Prostate gland (tissue), 2 donors: ENCODE results near the gene BBS10.

ENCODE experiments used
- POLR2A ChIP-seq: fragments of 450-650 bp; IDR thresholded peaks from one replicate; pipeline ENCODE4 v1.6.1; 2016; ENCODE audit warnings: antibody characterized with exemption, mild to moderate bottlenecking
- TF ChIP-seq, protein P1 (sequence below), 4 experiments: fragments of 200-600 bp in 2 of 4; fragments of 450-650 bp in 2 of 4; sonication (generic) in 2 of 4; IDR thresholded peaks; 1 replicate in 3 of 4; 2 replicates in 1 of 4; pipeline ENCODE4 v1.5.1; 2016 to 2019; ENCODE audit warnings: antibody characterized with exemption in 4 of 4, mild to moderate bottlenecking in 2 of 4, moderate library complexity in 2 of 4

DNA sequence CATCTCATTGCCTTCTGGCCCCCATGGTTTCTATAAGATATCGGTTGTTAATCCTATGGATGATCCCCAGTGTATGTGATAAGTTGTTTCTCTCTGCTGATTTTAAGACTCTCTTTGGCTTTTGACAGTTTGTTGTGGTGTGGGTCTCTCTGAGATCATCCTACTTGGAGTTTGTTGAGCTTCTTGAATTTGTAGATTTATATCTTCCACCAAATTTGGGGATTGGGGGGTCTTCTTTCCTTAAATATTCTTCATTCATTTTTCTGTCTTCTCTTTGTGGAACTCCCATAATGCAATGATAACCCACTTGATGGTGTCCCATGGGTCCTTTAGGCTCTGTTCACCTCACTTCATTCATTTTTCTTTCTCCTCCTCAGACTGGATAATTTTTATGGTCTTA, 20.0 kb upstream of the BBS10 start:
- TF ChIP-seq POLR2A: no peak
- TF ChIP-seq, protein P1, sequence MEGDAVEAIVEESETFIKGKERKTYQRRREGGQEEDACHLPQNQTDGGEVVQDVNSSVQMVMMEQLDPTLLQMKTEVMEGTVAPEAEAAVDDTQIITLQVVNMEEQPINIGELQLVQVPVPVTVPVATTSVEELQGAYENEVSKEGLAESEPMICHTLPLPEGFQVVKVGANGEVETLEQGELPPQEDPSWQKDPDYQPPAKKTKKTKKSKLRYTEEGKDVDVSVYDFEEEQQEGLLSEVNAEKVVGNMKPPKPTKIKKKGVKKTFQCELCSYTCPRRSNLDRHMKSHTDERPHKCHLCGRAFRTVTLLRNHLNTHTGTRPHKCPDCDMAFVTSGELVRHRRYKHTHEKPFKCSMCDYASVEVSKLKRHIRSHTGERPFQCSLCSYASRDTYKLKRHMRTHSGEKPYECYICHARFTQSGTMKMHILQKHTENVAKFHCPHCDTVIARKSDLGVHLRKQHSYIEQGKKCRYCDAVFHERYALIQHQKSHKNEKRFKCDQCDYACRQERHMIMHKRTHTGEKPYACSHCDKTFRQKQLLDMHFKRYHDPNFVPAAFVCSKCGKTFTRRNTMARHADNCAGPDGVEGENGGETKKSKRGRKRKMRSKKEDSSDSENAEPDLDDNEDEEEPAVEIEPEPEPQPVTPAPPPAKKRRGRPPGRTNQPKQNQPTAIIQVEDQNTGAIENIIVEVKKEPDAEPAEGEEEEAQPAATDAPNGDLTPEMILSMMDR (IDR thresholded peaks at IDR 0.05): no peak
